GM21737 (cell line): ENCODE measurements around the gene SELENOK.
"Not testable (repeated sequence)": the region's sequence is repeated elsewhere in the genome, so short reads cannot be mapped to it uniquely, and the experiment has no call there.

ENCODE experiments used
- ATAC-seq: cut with Tn5 transposase; IDR thresholded peaks from one replicate; pipeline ENCODE4 v1.9.1; 2021; ENCODE audit warnings: mild to moderate bottlenecking, moderate library complexity; ENCODE audit not compliant: unreplicated experiment

Gene SELENOK

DNA sequence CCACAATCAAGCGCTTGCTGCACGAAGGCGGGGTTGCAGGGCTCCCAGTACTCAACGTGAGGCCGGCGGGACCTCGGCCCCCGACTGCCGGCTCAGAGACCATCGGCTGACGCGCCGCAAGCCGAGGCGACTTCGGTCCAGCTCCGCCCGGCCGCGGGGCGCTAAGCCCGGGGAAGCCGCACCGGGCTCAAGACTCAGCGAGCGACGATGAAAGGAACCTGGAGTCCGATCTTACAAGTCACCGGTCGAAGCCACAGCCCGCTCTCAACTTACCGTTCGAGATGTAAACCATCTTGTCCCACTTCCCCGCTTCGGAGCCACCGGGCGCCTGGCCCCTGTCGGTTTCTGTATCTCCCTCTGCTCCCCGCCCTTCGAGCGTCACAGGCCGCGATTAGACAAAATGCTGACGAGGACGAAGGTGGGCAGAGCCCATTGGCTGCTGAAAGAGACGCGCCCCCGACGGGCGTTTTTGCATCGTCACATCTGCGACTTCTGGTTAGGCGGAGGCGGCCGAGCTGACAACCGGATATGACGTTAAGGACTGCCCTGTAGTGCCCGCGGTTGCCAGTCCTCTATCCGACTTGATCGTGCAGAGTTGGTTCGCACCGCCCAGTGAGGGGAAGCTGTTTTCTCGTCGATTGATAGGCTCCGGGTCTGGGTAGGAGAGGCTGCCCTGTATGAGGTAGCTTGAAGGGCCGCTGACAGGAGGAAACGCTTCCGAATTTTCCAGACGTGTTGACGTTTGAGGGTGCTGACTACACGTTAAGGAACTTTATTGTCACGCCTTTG is at the start of gene SELENOK:
TSS of gene SELENOK (minus strand) at position 363 of the 789 bp plus-strand sequence.
- peak; percentile 96 for ATAC-seq

- no peak for ATAC-seq
Observed at GRCh38 chr3:53941184-53941583, 49.5 kb upstream of the SELENOK start.

DNA sequence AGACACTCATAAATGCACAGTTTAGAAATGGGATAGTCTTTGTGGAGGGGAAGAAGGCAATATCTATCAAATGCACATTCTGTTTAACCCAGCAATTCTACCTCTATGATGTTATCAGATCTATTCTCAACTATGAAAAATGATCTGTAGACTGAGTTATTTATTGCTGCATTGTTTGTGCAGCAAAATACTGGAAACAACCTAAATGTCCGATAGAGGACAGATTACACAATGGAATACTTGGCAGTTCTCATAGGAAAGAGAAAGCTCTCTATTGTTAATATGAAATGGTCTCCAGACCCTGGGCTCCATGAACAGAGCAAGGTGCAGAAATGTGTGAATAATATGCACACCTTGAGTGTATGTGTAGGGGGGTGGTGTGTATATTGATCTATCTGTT is 49.0 kb upstream of the SELENOK start:
- no peak for ATAC-seq

DNA sequence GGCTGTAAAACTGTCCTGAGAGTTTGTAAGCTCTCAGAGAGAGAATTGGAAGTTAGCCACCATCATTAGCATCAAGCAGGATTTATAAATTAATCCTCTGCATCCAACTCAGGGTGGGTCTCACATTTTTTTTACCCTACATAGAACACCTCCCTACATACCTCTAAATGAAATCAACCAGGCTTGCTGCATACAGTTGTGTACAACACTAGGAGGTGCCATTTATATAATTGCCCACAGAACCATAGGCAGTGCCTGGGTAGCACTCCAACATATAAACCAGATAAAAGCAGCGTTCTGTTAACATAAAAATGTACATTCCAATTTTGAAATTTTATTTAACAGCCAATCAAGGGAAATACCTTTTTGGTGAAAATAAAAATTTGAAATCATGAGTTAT is 48.2 kb upstream of the SELENOK start:
- ATAC-seq: no peak

DNA sequence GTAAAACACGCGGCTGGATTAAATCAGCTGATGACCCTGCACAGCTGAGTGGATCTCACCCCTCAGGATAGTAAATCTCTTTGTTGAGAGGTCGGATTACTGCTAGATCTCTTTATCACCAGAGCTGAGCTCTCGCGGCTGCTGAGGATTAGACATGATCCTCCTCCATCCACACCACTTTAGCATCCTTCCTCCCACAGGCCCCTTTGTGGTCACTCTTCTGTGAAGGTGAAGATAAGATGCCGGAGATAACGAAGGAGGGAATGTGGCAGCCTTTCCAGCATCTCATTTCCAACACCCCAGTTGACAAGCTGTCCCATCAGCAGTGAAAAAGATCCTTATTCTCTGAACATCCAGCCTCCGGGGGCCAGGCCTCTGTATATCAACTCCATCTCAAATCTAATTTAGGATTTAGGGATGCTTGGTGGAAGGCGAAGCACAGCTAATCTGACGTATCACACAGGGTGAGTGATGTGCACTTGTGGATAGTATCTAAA is 47.5 kb upstream of the SELENOK start:
- no peak for ATAC-seq

DNA sequence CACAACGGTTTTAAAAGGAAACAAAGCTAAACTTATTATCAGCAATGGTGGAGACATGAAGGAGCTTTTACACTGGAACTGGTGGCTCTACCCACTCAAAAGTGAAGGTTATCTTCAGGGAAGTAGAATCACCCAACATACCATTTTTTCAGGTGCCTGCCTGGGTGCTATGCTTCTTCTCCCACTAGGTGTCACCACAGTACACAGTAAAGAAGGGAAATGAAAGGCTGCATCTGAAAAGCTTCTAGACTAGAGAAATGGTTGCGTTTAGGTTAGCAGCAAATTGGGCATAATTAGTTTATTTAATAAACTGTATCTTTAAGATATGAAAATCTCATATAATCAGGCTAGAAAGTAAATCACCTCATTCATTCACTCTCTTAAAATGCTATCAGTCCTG is 47.0 kb upstream of the SELENOK start:
- ATAC-seq: no peak

DNA sequence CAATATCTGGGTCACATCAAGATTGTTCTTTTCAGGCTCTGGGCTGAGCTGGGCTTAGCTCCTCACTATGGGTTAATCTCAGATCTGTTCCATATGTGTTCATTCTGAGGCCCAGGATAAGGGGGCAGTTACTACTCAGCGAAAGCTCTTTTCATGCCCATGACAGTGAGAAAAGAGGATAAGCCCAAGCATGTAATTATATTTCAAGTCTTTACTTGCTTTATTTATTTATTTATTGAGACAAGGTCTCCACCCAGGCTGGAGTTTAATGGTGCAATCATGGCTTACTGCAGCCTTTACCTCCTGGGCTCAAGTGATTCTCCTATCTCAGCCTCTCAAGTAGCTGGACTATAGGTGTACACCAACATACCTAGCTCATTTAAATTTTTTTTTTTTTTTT is 44.7 kb upstream of the SELENOK start:
- no peak for ATAC-seq

DNA sequence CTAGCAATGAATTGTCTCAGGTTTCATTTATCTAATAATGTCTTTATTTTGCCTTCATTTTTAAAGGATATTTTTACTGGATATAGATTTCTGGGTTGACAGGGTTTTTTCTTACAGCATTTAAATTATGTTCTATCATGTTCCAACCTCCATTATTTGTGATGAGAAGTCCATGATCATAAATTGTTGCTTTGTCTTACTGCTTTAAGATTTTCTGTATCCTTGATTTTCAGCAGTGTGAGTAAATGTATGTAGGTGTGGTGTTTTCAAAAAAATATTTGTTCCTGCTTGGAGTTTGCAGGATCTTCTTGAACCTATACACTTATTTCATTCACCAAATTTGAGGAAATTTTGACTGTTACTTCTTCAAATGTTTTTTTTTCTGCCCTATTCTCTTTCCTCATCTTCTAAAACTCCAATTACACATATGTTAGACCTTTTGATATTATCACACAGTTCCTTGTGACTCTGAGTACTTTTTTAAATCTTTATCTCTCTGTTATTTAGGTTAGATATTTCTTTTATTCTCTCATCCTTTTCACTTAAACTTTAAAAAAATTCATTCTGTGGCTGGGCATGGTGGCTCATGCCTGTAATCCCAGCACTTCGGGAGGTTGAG is 43.7 kb upstream of the SELENOK start:
- ATAC-seq: no peak

GRCh38 chr3:53927208-53927872 is 35.7 kb upstream of the SELENOK start:
- not testable (repeated sequence) for ATAC-seq

GRCh38 chr3:53921296-53921695 is 29.6 kb upstream of the SELENOK start:
- no peak for ATAC-seq

DNA sequence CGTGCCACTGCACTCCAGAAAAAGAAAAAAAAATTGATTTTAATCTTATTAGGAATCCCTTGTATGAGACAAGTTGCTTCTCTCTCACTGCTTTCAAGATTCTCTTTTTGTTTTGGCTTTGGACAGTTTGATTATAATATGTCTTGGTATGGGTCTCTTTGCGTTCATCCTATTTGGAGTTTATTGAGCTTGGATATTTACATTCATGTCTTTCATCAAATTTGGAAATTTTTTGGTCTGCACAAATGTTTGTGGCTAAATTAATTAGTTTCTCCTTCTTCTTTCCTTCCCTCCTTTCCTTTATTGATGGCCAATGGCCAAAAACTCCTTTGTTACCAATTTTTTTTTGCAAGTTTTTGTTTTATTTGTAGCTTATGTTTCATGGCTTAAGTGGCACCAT is 28.1 kb upstream of the SELENOK start:
- ATAC-seq: no peak

- ATAC-seq: no peak
Observed at GRCh38 chr3:53913401-53913800, 21.7 kb upstream of the SELENOK start.

DNA sequence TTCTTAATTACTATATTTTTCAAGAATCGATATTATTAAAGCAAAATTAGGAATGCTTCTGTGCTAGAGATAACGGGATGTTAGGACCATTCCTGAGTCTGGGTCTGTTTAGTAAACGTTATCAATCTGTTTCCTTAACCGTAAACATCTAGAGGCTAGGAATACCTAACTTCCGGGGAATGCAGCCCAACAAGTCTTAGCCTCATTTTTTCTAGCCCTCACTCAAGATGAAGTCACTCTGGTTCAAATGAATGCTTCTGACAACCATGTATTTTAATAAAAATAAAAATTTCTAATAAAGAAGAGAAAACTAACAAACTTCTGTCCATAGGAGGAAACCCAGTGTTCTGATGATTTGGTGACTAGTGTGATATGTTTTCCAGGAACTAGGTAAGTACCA is 11.1 kb upstream of the SELENOK start:
- no peak for ATAC-seq

DNA sequence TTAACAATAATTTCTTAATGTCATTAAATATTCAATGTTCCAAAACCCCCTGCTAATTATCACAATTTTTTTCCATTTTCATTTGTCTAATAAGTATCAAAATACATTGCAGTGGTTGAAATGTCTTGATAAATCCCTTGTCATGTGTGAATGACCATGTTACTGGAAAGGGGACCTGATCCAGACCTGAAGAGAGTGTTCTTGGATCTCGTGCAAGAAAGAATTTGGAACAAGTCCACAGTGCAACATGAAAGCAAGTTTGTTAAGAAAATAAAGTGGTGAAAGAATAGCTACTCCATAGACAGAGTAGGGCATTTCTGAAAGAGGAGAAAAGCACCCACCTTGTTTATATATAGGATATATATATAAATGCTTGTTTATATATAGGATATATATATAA is 10.4 kb upstream of the SELENOK start:
- ATAC-seq: no peak

DNA sequence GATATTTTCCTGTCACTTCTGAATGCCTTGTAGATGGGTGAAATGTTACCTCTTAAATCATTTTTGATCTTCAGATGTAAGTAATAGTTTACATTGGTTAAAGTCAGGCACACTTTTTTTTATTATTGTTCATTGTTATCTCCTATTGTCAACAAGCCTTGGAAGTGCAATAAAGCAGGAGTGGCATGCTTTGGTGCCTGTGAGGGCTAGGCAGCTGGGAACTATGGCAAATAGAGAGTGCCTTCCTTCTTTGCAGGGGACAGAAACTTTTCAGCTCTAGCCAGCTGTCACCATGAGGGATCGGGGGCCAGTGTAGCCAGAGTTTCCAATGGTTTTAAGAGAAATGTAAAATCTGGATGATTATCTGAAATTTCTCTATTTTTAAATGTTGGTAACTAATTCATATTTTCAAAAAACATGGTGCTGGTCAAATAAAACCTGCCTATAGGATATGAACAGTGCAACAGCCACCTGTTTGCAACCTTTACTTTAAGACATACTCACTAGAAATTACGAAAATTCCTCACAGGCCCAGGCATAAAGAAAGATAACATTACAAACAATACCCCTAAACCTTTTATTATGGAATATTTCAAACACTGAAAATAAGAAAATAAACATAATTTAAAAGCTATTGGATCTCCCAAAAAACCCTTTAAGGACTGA is 9.1 kb upstream of the SELENOK start:
- ATAC-seq: no peak

GRCh38 chr3:53899750-53900149 is 8.1 kb upstream of the SELENOK start:
- ATAC-seq: no peak

DNA sequence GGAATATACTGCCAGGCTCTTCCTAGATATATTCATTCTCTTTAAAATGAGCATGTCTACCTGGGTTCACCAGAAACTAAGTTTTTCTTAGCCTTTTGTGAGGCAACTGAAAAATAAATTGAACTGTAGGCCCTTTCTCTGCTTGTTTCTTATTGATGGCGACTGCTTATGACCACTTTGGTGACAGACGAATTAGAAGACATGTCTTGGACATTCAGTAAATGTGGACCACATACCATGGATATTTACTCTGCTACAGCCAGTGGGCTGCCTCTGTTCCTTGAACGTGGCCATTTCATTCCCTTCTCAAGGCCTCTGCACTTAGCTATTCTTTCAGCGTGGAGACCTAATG is 603 bp upstream of the SELENOK start:
- no peak for ATAC-seq

- ATAC-seq: no peak
Observed at GRCh38 chr3:53890726-53891475, 758 bp downstream of the SELENOK start.

DNA sequence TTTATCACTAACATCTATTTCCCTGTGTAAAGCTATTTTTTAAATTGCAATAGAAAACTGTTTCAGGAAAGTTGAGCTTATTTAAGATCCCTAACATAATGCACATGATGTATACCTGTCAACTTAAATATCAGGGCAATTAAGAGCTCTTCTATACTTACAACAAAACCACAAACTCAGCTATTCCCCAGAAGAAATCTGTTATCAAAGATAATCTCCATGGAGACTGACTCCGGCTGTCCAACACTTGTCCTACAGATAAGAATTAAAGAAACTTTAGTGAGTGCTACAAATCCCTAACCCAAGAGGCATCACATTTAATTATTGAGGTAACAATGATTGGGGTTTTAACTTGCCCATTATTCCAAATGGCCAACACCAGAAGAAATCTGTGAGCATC is 3.4 kb downstream of the SELENOK start:
- no peak for ATAC-seq

DNA sequence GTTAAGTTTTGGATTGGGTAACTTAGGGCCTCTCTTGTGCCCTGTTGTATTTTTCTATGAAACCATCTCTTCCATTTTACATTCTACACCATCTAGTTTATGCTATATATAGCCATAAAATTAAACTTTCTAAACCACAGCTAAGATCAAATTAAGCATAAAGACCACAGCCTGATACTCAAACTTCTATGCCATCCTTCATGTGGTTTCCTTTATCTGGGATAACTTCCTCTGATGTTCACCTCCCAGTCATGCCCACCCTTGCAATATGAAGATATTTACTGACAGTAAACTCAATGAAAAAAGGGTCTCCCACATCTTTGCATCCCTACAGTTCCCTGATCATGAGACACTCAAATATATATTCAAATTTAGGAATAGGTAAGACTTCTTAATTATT is 4.2 kb downstream of the SELENOK start:
- ATAC-seq: no peak

GRCh38 chr3:53885239-53885638 is 6.4 kb downstream of the SELENOK start:
- no peak for ATAC-seq
